K562 (cell line): ENCODE results near the gene ABHD5. TPM values are rescaled to one million over a fixed set of nuclear protein-coding genes. Genes with fewer than 3 reads are reported as not detected.
A peak's percentile ranks its signal among the peaks of the same experiment; 100 is the strongest.

Source experiments
- CREM ChIP-seq: IDR thresholded peaks from 2 replicates; pipeline ENCODE4 v1.6.1; 2014; ENCODE audit warnings: antibody characterized with exemption, low read depth
- GATA2 ChIP-seq: sonication (generic); formaldehyde crosslinking; IDR thresholded peaks from 2 replicates; pipeline ENCODE4 v1.4.0; 2020; ENCODE audit warnings: mild to moderate bottlenecking, missing genetic modification reagents
- MAFF ChIP-seq: IDR thresholded peaks from 2 replicates; pipeline ENCODE4 v1.6.1; 2012; ENCODE audit warnings: low read length, improper control_type of control experiment
- SMARCC2 ChIP-seq: fragments of 450-650 bp; IDR thresholded peaks from 2 replicates; pipeline ENCODE4 v1.6.1; 2017; ENCODE audit warnings: antibody characterized with exemption, moderate library complexity, mild to moderate bottlenecking, low read depth
- ZNF175 ChIP-seq: fragments of 200-800 bp; sonication (Bioruptor generic); IDR thresholded peaks from 2 replicates; pipeline ENCODE4 v1.6.1; 2016; ENCODE audit warnings: low read depth, mild to moderate bottlenecking, missing genetic modification characterization, missing compliant biosample characterization
- polyA plus RNA-seq, 8 experiments: library from polyadenylated mRNA; depleted of rRNA in 4 of 8; stranded (reverse) in 5 of 8; unstranded in 3 of 8; fragments of >200 nt; fragmentation: Nextera tagmentation in 2 of 8; fragmentation: Illumina TruSeq in 1 of 8; extraction: Ambion mirVana in 2 of 8; extraction: Trizol in 1 of 8; gene quantifications; 2 replicates each; pipeline versions ENCODE4 v1.2.1 to v1.2.3, GENCODE V29; 2011 to 2014; ENCODE audit warnings: inconsistent platforms in 1 of 8, missing spikeins in 1 of 8
- total RNA-seq, 7 experiments: library from RNA; depleted of rRNA in 6 of 7; stranded (reverse); fragments of >200 nt in 6 of 7; fragmentation: Illumina TruSeq in 2 of 7; extraction: Trizol in 2 of 7; gene quantifications; 2 replicates each; pipeline versions ENCODE4 v1.2.1 to v1.2.3, GENCODE V29; 2011 to 2021; ENCODE audit warnings: low replicate concordance in 1 of 7
- TF ChIP-seq, protein P1 (sequence below): sonication (generic); formaldehyde crosslinking; IDR thresholded peaks from 2 replicates; pipeline ENCODE4 v1.8.1; 2023; ENCODE audit warnings: missing genetic modification reagents, mild to moderate bottlenecking, borderline replicate concordance
- TF ChIP-seq, protein P2 (sequence below): fragments of 450-650 bp; IDR thresholded peaks from 2 replicates; pipeline ENCODE4 v1.6.1; 2016; ENCODE audit warnings: missing biosample characterization, missing genetic modification characterization

Gene ABHD5
- total and polyA plus RNA-seq, 9 of the 15 experiments (the other 6 are each of a cell fraction or from before 2014, with no cell fraction given) = 27.8 to 61.7 (median 39.9) TPM

GRCh38 chr3:43770426-43771103, 79.8 kb downstream of the ABHD5 start (continued):
- TF ChIP-seq, protein P1, sequence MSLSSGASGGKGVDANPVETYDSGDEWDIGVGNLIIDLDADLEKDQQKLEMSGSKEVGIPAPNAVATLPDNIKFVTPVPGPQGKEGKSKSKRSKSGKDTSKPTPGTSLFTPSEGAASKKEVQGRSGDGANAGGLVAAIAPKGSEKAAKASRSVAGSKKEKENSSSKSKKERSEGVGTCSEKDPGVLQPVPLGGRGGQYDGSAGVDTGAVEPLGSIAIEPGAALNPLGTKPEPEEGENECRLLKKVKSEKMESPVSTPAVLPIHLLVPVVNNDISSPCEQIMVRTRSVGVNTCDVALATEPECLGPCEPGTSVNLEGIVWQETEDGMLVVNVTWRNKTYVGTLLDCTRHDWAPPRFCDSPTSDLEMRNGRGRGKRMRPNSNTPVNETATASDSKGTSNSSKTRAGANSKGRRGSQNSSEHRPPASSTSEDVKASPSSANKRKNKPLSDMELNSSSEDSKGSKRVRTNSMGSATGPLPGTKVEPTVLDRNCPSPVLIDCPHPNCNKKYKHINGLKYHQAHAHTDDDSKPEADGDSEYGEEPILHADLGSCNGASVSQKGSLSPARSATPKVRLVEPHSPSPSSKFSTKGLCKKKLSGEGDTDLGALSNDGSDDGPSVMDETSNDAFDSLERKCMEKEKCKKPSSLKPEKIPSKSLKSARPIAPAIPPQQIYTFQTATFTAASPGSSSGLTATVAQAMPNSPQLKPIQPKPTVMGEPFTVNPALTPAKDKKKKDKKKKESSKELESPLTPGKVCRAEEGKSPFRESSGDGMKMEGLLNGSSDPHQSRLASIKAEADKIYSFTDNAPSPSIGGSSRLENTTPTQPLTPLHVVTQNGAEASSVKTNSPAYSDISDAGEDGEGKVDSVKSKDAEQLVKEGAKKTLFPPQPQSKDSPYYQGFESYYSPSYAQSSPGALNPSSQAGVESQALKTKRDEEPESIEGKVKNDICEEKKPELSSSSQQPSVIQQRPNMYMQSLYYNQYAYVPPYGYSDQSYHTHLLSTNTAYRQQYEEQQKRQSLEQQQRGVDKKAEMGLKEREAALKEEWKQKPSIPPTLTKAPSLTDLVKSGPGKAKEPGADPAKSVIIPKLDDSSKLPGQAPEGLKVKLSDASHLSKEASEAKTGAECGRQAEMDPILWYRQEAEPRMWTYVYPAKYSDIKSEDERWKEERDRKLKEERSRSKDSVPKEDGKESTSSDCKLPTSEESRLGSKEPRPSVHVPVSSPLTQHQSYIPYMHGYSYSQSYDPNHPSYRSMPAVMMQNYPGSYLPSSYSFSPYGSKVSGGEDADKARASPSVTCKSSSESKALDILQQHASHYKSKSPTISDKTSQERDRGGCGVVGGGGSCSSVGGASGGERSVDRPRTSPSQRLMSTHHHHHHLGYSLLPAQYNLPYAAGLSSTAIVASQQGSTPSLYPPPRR = no peak
- TF ChIP-seq GATA2 (CRISPR knock-in tag) = peak; percentile 71
- TF ChIP-seq SMARCC2 = peak; percentile 98
- TF ChIP-seq MAFF = peak; percentile 38; the same call in 1 of the 2 replicates
- TF ChIP-seq CREM = peak; percentile 77
- TF ChIP-seq, protein P2, sequence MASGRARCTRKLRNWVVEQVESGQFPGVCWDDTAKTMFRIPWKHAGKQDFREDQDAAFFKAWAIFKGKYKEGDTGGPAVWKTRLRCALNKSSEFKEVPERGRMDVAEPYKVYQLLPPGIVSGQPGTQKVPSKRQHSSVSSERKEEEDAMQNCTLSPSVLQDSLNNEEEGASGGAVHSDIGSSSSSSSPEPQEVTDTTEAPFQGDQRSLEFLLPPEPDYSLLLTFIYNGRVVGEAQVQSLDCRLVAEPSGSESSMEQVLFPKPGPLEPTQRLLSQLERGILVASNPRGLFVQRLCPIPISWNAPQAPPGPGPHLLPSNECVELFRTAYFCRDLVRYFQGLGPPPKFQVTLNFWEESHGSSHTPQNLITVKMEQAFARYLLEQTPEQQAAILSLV = no peak
- TF ChIP-seq ZNF175 (CRISPR knock-in tag) = peak; percentile 13; the same call in 1 of the 2 replicates
- TF ChIP-seq, all 486 proteins: peak for 144
